H1 (cell line): ENCODE measurements around the gene LANCL3. TPM values are rescaled to one million over a fixed set of nuclear protein-coding genes. Genes with fewer than 3 reads are reported as not detected.

ENCODE experiments used
- CEBPB ChIP-seq: IDR thresholded peaks from 2 replicates; pipeline ENCODE4 v1.6.1; 2012; ENCODE audit warnings: low read depth, low read length
- CHD7 ChIP-seq: fragments of 300-600 bp; sonication (generic); IDR thresholded peaks from 2 replicates; pipeline ENCODE4 v1.7.1; 2012; ENCODE audit warnings: low read length, moderate library complexity, mild to moderate bottlenecking, inconsistent platforms; ENCODE audit not compliant: insufficient replicate concordance
- CREB1 ChIP-seq: IDR thresholded peaks from 2 replicates; pipeline ENCODE4 v1.6.1; 2012; ENCODE audit warnings: inconsistent platforms
- EGR1 ChIP-seq: IDR thresholded peaks from 2 replicates; pipeline ENCODE4 v1.6.1; 2011; ENCODE audit warnings: low read depth, low read length, borderline replicate concordance
- MAFK ChIP-seq: IDR thresholded peaks from 2 replicates; pipeline ENCODE4 v1.6.1; 2012; ENCODE audit warnings: low read depth, mild to moderate bottlenecking, improper control_type of control experiment, low read length
- POLR2A ChIP-seq, 2 experiments: IDR thresholded peaks; 1 replicate in 1 of 2; 2 replicates in 1 of 2; pipeline ENCODE4 v1.6.1; 2011; ENCODE audit warnings: low read depth in 2 of 2, low read length in 2 of 2, mild to moderate bottlenecking in 2 of 2; ENCODE audit errors: control extremely low read depth in 1 of 2
- RXRA ChIP-seq: IDR thresholded peaks from 2 replicates; pipeline ENCODE4 v1.6.1; 2011; ENCODE audit warnings: low read depth, mild to moderate bottlenecking, low read length, moderate library complexity; ENCODE audit not compliant: insufficient read depth
- TBP ChIP-seq: IDR thresholded peaks from 2 replicates; pipeline ENCODE4 v1.6.1; 2011; ENCODE audit warnings: low read depth, low read length, improper control_type of control experiment
- polyA plus RNA-seq, 7 experiments: library from polyadenylated mRNA; depleted of rRNA in 3 of 7; stranded (reverse) in 5 of 7; unstranded in 2 of 7; fragments of >200 nt in 5 of 7; fragments of 200-250 nt in 2 of 7; gene quantifications; 1 replicate in 5 of 7; 2 replicates in 1 of 7; 4 replicates in 1 of 7; pipeline versions ENCODE4 v1.2.1 to v1.2.3, GENCODE V29; 2011 to 2013; ENCODE audit warnings: missing spikeins in 2 of 7, mixed read lengths in 2 of 7
- total RNA-seq: library from RNA; stranded (reverse); fragmentation: NEBNext Ultra II Directional; extraction: Animal tissue kit (Norgen Biotek cat#: 25700); gene quantifications from 2 replicates; pipeline ENCODE4 v1.2.1, GENCODE V29; 2021

The LANCL3 gene
- total and polyA plus RNA-seq, 2 of the 8 experiments (the other 6 are each of a cell fraction or from before 2014, with no cell fraction given): 0.11 to 0.37 TPM

DNA sequence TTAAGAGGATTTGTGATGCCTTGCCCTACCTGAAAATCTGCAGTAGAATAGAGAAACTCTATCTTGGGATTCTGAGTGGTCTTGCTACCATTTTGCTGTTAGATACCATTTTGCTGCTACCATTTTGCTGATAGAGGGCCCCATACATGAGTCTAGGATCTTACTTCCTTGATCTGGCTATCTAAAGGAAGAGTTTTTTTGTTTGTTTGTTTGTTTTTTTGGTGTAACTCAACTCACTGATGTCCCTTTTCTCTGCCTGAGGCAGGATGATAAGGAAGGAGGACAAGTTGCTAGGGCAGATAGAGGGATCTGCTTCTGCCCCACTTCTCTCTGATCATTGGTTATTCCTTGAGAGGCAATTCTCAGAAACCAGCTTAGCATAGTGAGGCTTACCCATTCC lies 145.1 kb downstream of the LANCL3 start (continued):
- TF ChIP-seq CHD7 (no peak), MAFK (no peak), CEBPB (no peak), EGR1 (no peak), CREB1 (no peak), POLR2A (IDR thresholded peaks at IDR 0.05; ENCODE audit: control extremely low read depth in 1 of 2, low read depth in 2 of 2, low read length in 2 of 2) (no peak), TBP (no peak), RXRA (no peak)
